Activated naive CD8-positive, alpha-beta T cell treated with anti-CD3 and anti-CD28 coated beads, Interleukin-2, amount 10 ng/mL, durations not matched to agents 7 days and 5 days (primary cell): ENCODE results near the gene TCTN1. TPM values are rescaled to one million over a fixed set of nuclear protein-coding genes. Genes with fewer than 3 reads are reported as not detected.
"Not testable (repeated sequence)": the region's sequence is repeated elsewhere in the genome, so short reads cannot be mapped to it uniquely, and the experiment has no call there.

Source experiments
- ATAC-seq: fragments of 150-1000 bp; cut with Tn5 transposase; one replicate; pipeline ENCODE4 v1.10.0; 2021; ENCODE audit warnings: low read depth, moderate library complexity
- POLR2A ChIA-PET: fragments of 350-600 bp; sonication (Branson Sonifier 250); formaldehyde crosslinking; loops from one replicate; lab custom pipeline; 2021; ENCODE audit warnings: antibody characterized with exemption; lab: Charles Lee
- DNase-seq: peaks from one replicate; pipeline ENCODE4 v3.0.0; 2021
- H3K27ac Mint-ChIP-seq: one replicate; pipeline ENCODE4 v1.8.0; 2022; ENCODE audit warnings: mild to moderate bottlenecking, mixed read lengths
- H3K27me3 Mint-ChIP-seq: one replicate; pipeline ENCODE4 v1.8.0; 2022; ENCODE audit warnings: mild to moderate bottlenecking, moderate library complexity, mixed read lengths
- H3K36me3 Mint-ChIP-seq: one replicate; pipeline ENCODE4 v1.8.0; 2021; ENCODE audit warnings: mild to moderate bottlenecking, mixed read lengths
- H3K4me1 Mint-ChIP-seq: one replicate; pipeline ENCODE4 v1.8.0; 2021; ENCODE audit warnings: mixed read lengths
- H3K4me3 Mint-ChIP-seq: one replicate; pipeline ENCODE4 v1.8.0; 2022; ENCODE audit warnings: mild to moderate bottlenecking, moderate library complexity, mixed read lengths
- H3K9me3 Mint-ChIP-seq: one replicate; pipeline ENCODE4 v1.8.0; 2021; ENCODE audit warnings: mixed read lengths
- total RNA-seq, 2 experiments: library from RNA; stranded (reverse); gene quantifications; one replicate each; pipeline ENCODE4 v1.2.3, GENCODE V29; 2021

TCTN1 gene
- total RNA-seq, 2 experiments from 2014 or later: 10.1 to 10.3 TPM

DNA sequence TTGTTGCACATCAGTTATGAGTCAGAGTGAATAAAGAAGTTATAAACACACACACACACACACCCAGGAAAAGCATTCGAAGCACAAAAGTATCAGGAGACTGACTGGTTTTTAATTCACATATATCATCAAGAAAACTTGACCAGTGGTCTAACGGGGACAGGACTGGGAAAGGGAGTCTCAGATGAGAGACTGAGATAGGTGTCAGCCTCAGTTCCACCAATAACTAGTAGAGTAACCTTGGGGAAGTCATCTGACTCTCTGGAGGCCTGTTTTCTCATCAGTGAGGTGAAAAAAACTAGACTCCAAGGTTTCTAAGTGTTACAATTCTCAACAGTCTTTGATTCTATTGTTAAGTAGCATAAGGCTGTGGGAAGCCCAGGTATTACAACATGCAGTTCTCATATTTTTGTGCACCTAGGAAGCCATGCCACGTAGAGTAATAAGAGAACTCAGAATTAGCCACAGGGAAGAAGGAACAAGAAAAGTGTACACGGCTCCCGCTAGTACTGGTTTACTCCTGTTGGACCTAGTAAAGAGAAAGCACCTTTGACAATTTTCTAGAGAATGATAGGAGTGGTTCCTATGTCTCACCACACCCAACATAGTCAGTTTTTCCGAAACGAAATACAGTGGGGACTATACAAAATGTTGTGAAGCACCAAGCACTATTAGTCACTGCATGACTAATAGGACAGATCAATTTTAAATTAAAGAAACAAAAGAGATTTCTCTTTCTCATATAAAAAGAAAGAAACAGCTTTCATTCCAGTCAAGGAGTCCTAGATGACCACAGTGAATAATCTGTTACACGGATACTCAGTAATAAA, 35.9 kb upstream of the TCTN1 start:
- POLR2A ChIA-PET: interaction anchor here (1.4 kb wide), 1 partner anchor 11 kb away, joined by 3 read pairs; no protein-coding TSS in a partner anchor
- peak overlapping the region; percentile 85 for H3K27ac Mint-ChIP-seq
- ATAC-seq: peak; percentile 56
- H3K4me3 Mint-ChIP-seq: peak overlapping the region; percentile 56
- H3K9me3 Mint-ChIP-seq: no peaks in the 10 kb centered on the region
- DNase-seq: no peak
- H3K27me3 Mint-ChIP-seq: no peaks in the 10 kb centered on the region
- peaks cover 20% of the 10 kb centered on the region for H3K36me3 Mint-ChIP-seq
- H3K4me1 Mint-ChIP-seq: peaks cover 52% of the 10 kb centered on the region

DNA sequence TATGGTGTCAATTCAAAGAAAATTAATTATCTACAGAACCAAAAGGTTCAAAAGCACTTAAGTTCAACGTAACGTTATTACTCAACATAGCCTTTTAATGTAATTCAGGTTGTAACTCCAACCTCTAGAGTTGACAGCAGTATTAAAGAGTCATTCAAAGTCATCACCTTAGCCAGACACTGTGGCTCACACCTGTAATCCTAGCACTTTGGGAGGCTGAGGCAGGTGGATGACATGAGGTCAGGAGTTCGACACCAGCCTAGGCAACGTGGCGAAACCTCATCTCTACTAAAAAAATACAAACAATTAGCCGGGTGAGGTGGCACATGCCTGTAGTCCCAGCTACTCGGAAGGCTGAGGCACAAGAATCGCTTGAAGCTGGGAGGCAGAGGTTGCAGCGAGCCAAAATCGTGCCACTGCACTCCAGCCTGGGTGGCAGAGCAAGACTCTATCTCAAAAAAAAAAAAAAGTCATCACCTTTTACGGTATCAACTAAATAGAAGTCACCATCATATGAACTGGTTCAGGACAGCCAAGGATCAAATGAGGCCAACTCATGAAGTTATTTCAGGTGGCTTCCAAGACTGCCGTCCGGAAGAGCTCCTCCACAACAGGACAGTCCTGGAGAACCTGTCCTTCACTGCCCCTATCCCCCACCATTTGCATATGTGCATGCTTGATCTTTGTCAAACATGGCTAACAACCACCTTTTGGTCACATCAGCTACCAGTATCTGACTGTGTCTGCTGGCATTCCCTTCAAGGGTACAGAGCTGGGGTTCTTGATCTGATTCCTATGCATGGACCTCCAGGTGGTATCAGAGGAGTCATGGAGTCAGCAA, 35.0 kb upstream of the TCTN1 start:
- DNase-seq: no peak
- H3K4me1 Mint-ChIP-seq: peaks cover 58% of the 10 kb centered on the region
- no peaks in the 10 kb centered on the region for H3K9me3 Mint-ChIP-seq
- H3K27ac Mint-ChIP-seq: peak overlapping the region; percentile 85
- no peaks in the 10 kb centered on the region for H3K27me3 Mint-ChIP-seq
- POLR2A ChIA-PET: interaction anchor here (1.2 to 1.4 kb wide), 3 partner anchors 12 to 121 kb away, joined by 3 to 4 read pairs (median 3); partner anchors contain the start of gene GPN3
- peaks cover 15% of the 10 kb centered on the region for H3K36me3 Mint-ChIP-seq
- peak overlapping the region; percentile 56 for H3K4me3 Mint-ChIP-seq
- ATAC-seq: no peak

DNA sequence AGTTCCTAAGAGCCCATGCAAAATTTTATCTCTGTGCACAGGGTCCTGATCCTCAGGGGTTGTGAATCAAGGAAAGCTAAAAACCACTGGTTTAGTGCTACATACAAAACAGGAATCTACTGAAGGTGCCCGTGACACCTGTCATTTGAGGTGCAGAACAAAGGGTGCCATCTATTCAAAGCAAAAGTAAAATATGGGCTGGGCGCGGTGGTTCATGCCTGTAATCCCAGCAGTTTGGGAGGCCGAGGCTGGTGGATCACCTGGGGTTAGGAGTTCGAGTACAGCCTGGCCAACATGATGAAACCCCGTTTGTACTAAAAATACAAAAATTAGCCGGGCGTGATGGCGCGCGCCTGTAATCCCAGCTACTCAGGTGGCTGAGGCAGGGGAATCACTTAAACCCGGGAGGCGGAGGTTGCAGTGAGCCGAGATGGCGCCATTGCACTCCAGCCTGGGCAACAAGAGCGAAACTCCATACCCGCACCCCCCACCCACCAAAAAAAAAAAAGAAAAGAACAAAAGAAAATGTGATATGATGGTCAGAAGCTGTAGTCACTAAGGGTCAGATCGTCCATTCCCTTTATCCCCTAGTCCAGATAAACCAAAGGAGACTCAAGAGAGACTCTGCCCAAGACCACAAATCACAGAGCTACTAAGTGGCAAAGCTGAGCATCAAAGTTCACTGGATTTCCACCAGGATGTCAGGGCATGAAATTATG, 34.2 kb upstream of the TCTN1 start:
- peak overlapping the region; percentile 56 for H3K4me3 Mint-ChIP-seq
- H3K4me1 Mint-ChIP-seq: peaks cover 62% of the 10 kb centered on the region
- peaks cover 15% of the 10 kb centered on the region for H3K36me3 Mint-ChIP-seq
- POLR2A ChIA-PET: interaction anchor here (1.2 to 1.4 kb wide), 3 partner anchors 13 to 120 kb away, joined by 3 to 4 read pairs (median 3); partner anchors contain the start of gene GPN3
- no peaks in the 10 kb centered on the region for H3K9me3 Mint-ChIP-seq
- H3K27ac Mint-ChIP-seq: peak overlapping the region; percentile 85
- DNase-seq (no peak), ATAC-seq (no peak)
- no peaks in the 10 kb centered on the region for H3K27me3 Mint-ChIP-seq

DNA sequence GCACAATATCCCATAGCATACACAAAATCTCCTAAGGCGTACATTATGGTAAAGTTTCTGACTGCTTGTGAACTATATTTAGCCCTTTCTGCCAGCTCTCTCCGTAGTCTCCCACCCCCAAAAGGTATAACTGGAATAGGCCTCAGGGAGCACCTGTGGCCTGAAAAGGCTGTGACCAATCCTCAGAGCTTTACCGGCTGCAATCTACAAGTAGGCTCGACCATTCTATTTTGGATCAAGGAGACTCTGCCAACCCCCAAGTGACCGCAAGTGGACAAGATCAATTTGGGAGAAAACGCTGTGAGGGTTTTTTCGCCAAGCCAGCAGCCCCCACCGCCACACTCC, 32.0 kb upstream of the TCTN1 start:
- ATAC-seq (no peak), DNase-seq (no peak)
- H3K4me1 Mint-ChIP-seq: peaks cover 63% of the 10 kb centered on the region
- POLR2A ChIA-PET: interaction anchor here (0.9 kb wide), 1 partner anchor 80 kb away, joined by 3 read pairs; the partner anchor contains the start of genes RAD9B and VPS29
- peak overlapping the region; percentile 94 for H3K4me3 Mint-ChIP-seq
- peaks cover 9% of the 10 kb centered on the region for H3K36me3 Mint-ChIP-seq
- peak overlapping the region; percentile 91 for H3K27ac Mint-ChIP-seq
- no peaks in the 10 kb centered on the region for H3K9me3 Mint-ChIP-seq
- H3K27me3 Mint-ChIP-seq: no peaks in the 10 kb centered on the region

DNA sequence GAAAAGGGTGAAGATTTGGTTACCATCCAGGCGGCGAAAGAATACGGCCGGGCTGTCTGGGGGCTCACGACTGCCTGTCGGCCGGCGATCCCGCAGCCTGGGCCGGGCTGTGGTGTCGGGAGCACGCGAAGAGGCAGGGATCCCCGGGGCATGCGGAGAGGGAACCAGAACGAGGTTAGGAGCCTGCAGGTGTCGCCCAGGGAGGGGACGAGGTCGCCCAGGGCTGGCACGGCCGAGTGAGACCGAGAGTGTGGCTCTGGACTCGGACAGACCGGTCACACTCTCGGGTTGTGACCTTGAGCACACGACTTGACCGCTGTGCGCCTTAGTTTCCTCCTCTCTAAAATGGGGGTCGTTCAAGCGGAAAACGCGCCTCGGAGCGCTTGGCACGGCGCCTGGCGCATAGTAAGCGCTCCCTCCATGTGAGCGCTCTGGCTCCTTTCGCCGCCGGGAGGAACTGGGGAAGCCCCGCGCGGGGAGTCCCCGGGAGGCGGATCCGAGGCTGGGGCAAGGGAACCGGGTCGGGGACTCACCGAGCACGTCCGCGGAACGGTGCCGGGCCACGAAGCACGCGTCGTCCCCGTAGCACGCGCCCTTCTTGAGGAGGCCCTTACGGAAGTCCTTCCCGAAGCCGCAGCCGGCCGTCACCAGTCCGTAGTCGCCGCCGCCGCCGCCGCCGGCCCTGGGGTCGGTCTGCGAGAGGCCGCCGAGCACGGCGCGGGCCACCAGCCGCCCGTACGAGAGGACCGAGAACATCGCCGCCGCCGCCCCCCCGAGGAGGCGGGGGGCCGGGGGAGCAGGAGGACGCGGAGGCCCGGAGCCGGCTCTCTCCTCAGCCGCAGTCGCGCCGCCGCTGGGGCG, 31.4 kb upstream of the TCTN1 start:
- Mint-ChIP-seq H3K27ac (peak overlapping the region; percentile 91), H3K36me3 (peaks cover 9% of the 10 kb centered on the region), H3K9me3 (no peaks in the 10 kb centered on the region), H3K27me3 (no peaks in the 10 kb centered on the region), H3K4me3 (peak overlapping the region; percentile 94), H3K4me1 (peaks cover 61% of the 10 kb centered on the region)
- DNase-seq (peak; percentile 75), ATAC-seq (peak; percentile 48)
- POLR2A ChIA-PET: interaction anchor here (0.9 kb wide), 1 partner anchor 80 kb away, joined by 3 read pairs; the partner anchor contains the start of genes RAD9B and VPS29

DNA sequence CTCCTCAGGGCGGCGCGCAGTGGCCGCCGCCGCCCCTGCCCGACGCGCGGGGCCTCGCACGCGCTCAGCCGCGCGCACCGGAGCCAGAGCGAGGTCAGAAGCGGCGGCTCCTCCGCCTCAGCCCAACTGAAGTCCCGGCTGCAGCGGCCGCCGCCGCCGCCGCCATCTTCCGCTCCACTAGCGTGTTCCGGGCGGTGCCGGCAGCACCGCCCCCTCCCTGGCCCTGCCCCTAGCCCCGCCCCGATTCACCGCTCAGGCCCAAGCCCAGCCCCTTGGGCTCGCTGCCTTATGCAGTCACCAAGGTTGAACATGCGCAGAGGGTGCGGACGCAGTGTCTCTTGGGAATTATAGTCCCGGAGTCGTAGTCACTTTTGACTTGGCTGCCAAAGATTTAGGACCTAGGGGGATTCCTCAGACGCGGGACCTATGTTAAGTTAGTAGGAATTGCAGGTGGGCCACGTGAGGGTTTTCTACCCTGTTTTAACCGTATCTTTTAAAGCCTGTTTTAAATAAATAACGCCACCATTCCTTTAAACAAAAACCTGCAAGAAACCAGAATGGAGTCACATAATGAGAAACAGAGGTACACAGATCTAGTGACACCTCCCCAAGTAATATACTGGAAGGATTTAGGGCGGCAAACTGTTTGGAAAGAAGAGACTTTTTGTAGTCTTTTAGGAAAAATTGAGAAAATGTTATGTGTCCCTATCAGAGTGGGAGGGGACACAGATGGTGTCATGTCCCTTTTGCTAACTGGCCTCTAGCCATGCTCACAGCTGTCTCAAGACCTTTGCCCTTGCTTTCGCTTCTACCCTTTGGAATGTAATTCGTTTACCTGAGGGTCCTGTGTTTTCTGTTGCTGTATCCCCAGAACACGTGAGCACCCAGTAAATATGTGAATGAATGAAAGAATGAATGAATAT, 30.5 kb upstream of the TCTN1 start, which contains the start of gene PPTC7:
Gene PPTC7 (minus strand): TSS at position 182 of the 923 bp plus-strand sequence. CDS start 287 bp downstream, outside the sequence.
- H3K4me3 Mint-ChIP-seq: peak within 1 kb of the TSS; percentile 94
- H3K27me3 Mint-ChIP-seq: no peaks in the 10 kb centered on the region
- H3K27ac Mint-ChIP-seq: peak within 1 kb of the TSS; percentile 91
- H3K36me3 Mint-ChIP-seq: peaks cover 9% of the 10 kb centered on the region
- ATAC-seq: peak; percentile 95
- H3K9me3 Mint-ChIP-seq: no peaks in the 10 kb centered on the region
- DNase-seq: peak; percentile 91
- POLR2A ChIA-PET: interaction anchor here (1.2 to 2.6 kb wide), 2 partner anchors 81 to 133 kb away, joined by 3 to 11 read pairs; partner anchors contain the start of genes ARPC3, RAD9B and VPS29
- H3K4me1 Mint-ChIP-seq: peaks cover 52% of the 10 kb centered on the region

DNA sequence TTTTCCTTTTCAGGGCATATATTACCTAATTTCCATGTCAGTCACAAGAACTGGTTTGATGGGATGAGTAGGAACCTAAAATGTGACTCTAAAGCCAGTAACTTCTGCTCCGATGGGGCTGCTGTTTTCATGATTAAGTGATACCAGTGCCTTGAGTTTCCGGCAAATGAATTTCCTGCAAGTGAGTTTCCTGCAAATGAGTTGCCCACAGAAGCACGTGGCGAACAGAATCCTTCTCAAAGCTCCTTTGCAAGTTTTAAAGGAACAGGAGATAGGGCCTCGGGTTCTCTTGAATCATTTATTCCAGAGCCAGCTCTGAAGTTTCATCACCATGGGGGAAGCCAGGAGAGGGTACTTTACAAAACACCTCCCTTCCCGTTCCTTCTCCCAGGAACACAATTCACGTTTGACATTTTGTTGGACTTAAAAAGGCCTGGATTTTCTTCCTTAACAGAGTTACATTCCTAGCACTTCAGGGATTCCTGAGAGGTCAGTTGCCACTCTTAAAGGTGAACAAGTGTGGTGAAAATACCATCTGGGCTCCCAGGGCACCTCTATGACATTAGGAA, 28.6 kb upstream of the TCTN1 start:
- DNase-seq (no peak), ATAC-seq (no peak)
- POLR2A ChIA-PET: interaction anchor here (0.5 to 2.6 kb wide), 9 partner anchors 20 to 198 kb away, joined by 3 to 11 read pairs (median 4); partner anchors contain the start of genes ARPC3, FAM216A, GPN3 and RAD9B
- Mint-ChIP-seq H3K36me3 (peaks cover 4% of the 10 kb centered on the region), H3K9me3 (no peaks in the 10 kb centered on the region), H3K4me3 (peak overlapping the region; percentile 81), H3K27me3 (no peaks in the 10 kb centered on the region), H3K4me1 (peaks cover 40% of the 10 kb centered on the region), H3K27ac (peak overlapping the region; percentile 87)

DNA sequence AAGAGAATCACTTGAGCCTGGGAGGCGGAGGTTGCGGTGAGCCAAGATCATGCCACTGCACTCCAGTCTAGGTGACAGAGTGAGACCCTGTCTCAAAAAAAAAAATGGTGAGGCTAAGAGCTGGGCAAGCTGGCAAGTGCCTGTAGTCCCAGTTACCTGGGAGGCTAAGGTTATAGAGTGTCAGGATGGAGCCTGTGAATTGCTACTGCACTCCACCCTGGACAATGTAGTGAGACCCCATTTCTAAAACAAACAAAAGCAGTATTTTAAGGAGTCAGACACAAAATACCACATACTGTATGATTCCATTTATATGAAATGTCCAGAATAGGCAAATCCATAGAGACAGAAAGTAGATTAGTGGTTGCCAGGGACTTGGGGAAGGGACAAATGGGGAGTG, 26.8 kb upstream of the TCTN1 start:
- DNase-seq, ATAC-seq, H3K4me3 Mint-ChIP-seq, H3K27me3 Mint-ChIP-seq, H3K27ac Mint-ChIP-seq, H3K36me3 Mint-ChIP-seq, POLR2A ChIA-PET, H3K9me3 Mint-ChIP-seq: not testable (repeated sequence)
- peaks cover 34% of the 10 kb centered on the region for H3K4me1 Mint-ChIP-seq

DNA sequence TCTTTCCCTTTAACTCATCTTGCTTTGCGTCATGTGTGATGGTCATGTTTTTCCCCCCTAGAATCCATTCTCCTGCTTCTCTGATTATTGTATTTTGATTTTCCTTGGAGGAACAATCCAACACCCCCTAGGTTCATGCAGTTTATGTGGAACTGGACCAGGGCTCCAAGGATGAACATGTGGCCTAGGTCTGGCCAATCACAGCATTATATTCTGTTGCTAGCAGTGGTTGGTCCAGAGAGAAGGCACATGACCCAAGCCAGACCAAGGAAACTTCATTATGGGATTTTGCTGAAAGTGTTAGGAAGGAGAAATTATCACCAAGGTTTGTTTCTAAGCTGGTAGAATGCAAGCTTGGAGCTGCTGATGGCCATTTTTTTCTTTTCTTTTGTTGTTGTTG, 23.9 kb upstream of the TCTN1 start:
- Mint-ChIP-seq H3K36me3 (no peaks in the 10 kb centered on the region), H3K4me1 (peaks cover 18% of the 10 kb centered on the region), H3K27ac (peak overlapping the region; percentile 15), H3K4me3 (no peak overlapping the region), H3K27me3 (no peaks in the 10 kb centered on the region), H3K9me3 (no peaks in the 10 kb centered on the region)
- DNase-seq (no peak), ATAC-seq (no peak)
- POLR2A ChIA-PET: interaction anchor here (0.6 kb wide), 1 partner anchor 10 kb away, joined by 3 read pairs; no protein-coding TSS in a partner anchor

DNA sequence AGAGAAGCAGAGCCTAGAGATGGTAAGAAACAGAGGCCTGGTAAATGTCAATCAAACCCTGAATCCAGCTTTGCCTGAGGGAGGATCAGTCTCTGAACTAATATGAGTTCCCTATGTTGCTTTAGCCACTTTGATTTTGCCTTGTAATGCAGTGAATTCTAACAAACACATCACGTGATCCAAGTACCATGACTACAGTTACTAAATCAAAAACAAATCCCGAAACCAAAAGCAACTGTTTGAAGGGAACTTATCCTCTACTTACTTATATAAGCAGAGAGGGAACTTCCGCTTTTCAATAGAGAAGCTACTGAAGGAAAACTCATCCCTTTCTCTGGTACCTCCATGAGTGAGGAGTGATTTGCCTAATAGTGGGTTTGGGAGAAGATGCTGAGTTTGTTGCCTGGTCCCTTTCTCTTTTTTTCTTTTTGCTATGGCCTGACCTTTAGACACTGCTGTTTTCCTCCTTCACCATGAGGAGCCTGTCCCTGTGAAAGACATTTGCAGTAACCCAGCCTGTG, 23.1 kb upstream of the TCTN1 start:
- peaks cover 10% of the 10 kb centered on the region for H3K4me1 Mint-ChIP-seq
- DNase-seq (no peak), ATAC-seq (peak; percentile 73)
- no peaks in the 10 kb centered on the region for H3K27me3 Mint-ChIP-seq
- H3K36me3 Mint-ChIP-seq: no peaks in the 10 kb centered on the region
- POLR2A ChIA-PET: interaction anchor here (0.6 to 1.3 kb wide), 2 partner anchors 9 to 141 kb away, joined by 3 to 4 read pairs; partner anchors contain the start of gene ARPC3
- no peaks in the 10 kb centered on the region for H3K9me3 Mint-ChIP-seq
- H3K27ac Mint-ChIP-seq: peak overlapping the region; percentile 61
- peak overlapping the region; percentile 22 for H3K4me3 Mint-ChIP-seq
